NCI-H2081 treated with DMSO at 0.1 percent for 48 hours (cell line): ENCODE measurements around the gene TAOK1.

Experiments
- DNase-seq: peaks from one replicate; lab custom pipeline; 2025; lab: John Stamatoyannopoulos, UW

The TAOK1 gene

GRCh38 chr17:29584452-29585079 lies 194.4 kb downstream of the TAOK1 start:
- no peak for DNase-seq

GRCh38 chr17:29585080-29585751 lies 195.1 kb downstream of the TAOK1 start:
- no peak for DNase-seq

DNA sequence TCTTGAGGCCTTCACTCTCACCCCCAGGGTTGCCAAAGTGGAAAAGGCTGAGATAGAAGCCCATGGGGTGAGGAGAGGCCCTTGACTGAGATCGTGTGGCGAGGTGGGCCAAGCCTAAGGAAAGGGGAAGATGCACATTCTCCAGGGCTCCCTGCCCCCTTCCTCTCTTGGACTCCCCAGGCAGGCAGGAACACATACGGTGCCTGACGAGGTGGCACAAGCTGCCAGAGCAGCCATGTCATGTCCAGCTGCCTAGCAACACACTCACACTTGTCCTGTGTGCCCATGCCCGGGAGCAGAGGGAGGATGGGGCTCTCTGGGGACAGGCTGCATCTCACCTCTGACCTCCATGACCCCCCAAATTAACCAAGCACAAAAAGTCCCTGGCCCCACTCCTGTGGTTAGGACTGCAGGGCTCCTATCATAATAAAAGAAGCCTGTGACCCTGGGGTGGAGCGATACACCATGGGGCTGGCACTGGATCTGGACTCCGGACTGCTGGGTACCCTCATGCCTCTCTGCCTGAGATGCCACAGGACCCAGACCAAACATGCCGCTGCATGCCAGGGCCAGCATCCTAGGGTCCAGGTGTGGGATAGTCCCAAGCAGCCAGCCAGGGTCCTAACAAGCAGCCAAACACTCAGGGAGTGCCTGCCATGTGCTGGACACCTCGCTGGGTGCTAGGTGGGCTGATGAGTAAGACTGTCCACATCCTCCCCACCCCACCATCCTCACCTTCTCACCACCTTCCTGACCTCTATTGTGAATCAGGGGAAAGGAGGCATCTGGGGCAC lies 196.7 kb downstream of the TAOK1 start:
- no peak for DNase-seq

GRCh38 chr17:29587591-29587990 lies 197.4 kb downstream of the TAOK1 start:
- no peak for DNase-seq

DNA sequence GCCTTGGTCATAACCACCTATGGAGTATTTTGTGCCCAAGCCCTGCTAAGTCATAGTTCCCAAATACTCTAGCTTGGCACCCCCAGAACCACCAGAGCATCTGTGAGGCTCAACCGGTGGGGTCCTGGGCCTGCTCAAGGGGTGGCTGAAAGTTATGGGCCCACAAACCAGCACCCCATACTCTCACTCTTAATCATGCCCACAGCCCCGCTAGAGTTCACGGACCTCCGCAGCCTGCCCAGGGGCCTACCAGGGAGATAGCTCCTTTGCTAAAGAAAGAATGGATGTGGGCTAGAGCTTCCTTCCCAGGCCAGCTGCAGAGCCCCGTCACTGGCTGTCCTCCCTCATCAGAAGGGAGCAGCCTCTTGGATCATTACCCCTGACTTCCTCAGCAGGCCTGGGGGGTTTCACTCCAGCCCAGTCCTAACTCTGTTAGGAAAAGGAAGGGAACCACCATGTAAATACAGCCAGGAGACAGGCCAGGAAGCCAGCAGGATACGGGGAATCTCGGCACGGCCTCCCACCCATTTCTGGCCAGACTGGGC lies 197.9 kb downstream of the TAOK1 start:
- no peak for DNase-seq

- no peak for DNase-seq
Measured at GRCh38 chr17:29588562-29589411, 198.6 kb downstream of the TAOK1 start.

DNA sequence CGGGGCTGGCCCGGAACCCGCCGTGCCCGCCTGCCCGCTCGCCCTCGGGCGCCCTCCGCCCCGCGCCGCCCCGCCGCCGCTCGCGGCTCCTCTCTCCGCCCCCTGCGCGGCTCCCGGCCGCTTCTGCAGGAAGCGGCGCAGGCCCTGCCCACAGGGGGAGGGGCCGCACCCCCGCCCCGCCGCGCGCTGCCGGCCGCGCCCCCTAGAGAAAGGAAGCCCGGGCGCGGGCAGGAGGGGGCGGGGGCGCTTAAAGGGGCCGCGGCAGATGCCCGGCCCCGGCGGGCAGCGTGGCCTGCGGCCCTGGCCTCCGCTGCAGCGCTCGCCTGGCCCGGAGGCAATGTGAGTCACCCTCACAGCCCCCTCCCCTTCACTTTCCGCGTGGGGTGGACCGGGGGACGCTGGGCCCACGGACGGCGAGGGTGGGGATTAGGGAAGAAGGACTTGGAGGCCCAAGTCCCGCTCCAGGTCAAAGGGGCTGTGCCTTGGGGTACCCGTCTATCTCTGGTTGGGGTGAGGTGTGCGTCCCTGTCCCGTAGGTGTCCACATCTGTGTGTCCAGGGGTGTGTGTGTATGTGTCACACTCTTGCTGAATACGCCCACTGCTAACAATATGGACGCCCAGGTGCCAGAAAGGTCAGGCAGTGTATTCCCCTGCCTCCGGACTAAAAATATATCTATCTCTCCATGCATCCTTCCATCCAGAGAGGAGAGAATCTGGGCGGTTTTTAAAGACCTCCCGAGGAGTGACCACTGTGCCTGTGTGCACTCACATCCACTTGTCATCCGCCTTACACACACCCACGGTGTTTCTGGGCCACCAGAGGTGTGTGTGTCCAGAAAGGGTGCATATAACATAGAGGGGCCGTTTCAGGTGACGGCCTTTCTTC lies 199.6 kb downstream of the TAOK1 start, which contains the start of gene GIT1:
TSS of gene GIT1 (minus strand) at position 125 of the 887 bp plus-strand sequence. CDS start 270 bp downstream, outside the sequence.
- no peak for DNase-seq

- DNase-seq: no peak
Measured at GRCh38 chr17:29590411-29591145, 200.4 kb downstream of the TAOK1 start.

DNA sequence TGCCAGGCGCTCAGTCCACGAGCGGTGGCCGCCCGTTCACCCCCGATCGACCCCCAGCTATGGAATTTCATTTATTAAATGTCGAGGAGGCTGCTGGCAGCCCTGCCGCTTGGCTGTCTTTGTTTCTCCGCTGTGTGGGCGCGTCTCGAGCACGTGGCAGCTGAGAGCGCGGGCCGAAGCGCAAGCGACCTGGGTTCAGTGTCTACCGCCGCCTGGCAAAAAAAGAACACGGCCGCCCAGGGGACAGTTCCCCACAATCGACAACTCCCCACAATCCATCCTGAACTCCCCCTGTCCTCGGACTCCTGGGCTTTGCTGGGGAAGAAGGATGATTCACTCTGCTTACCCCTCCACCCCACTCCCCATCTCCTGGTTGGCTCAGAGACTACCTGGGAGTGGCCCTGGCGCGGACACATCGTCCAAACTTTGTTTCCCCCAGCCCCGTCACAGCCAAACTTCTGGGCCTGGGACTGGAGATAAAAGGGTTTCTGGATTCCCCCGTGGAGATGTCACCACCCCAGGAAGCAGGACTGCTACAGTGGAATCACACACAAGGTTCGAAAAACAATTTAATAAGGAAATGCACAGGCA lies 201.1 kb downstream of the TAOK1 start:
- no peak for DNase-seq

DNA sequence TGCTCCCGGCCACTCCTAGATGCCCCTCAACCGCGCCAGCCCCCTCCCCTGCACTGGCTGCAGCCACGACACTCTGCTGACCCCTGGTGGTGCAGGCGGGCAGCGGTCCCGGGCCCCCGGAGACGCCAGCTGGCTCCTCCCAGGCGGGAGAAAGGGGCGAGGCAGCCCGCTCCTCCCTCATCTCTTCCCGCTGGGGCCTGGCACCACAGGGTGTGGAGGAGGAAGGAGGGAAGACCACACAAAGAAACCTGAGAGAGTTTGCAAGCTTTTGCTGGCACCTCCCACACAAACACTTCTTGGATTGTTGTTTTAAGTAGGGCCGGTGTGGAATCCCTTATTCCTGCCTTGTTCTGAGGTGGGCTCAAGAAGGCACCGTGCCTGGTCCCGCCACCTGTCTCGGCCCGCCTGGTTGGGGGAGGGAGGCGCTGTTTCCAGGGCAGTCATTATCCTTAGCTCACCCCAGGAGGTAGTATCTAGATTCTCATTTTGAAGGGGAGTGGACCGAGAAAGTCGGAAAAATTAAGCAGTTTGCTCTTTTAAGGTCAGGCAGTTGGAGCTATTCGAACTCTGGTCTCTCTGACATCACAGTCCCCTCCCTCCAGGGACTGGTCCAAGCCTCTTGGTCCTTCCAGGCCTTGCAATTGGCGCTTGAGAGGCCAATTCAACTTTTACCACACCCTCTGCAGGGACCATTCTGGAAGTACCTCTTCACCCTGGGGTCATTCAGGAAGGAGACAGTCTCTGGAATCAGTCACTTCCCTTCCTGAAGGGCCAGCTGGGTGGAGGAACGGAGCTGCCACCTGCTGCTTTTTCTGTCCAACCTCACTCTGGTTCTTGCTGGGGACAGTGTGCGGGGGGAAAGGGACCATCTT lies 201.8 kb downstream of the TAOK1 start:
- peak; percentile 55 for DNase-seq

- no peak for DNase-seq
Measured at GRCh38 chr17:29592850-29593551, 202.8 kb downstream of the TAOK1 start, which contains the start of gene ANKRD13B. TSS of gene ANKRD13B (plus strand) at chr17:29593132. CDS start at chr17:29593622, 490 bp downstream.

GRCh38 chr17:29593591-29594518 lies 203.7 kb downstream of the TAOK1 start:
- no peak for DNase-seq

GRCh38 chr17:29594519-29595090 lies 204.4 kb downstream of the TAOK1 start:
- no peak for DNase-seq

- DNase-seq: no peak
Measured at GRCh38 chr17:29595107-29595942, 205.2 kb downstream of the TAOK1 start.
